ENCODE data around the gene HCN4.

DNA sequence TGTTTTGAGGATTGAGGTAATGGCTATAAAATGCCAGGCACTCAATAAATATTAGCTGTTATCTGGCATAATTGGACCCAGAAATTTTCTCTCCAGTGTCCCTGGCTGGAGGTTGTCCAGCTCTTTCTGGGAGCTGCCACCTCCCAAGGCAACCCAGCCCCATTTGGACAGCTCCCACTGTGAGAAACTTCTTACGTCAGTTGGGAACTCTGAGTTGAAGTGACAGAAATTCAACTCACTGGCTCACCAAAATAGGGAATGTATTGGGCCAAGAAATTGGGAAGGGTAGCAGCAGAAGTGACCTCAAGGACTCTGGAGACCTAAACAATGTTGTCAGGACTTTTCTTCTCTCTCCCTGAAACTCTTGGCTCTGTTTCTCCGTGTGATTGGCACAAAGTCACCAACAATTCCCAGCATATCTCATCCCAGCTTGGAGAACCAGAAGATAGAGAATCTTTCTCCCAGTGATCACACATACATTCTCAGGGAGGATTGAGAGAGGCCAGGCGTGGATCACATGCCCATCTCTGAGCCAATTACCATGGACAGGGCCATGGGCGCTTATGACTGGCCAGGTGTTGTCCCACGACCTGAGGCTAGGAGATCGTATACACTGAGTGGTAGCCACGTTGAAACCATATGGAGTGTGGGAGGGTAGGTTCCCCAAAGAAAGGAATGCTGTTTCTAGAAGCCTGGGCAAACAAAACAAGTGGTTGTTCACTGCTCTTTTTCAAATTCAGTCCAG is 22.5 kb upstream of the HCN4 start:
- no peak for TF ChIP-seq POLR2A (IDR thresholded peaks at IDR 0.05)
- TF ChIP-seq CTCF (IDR thresholded peaks at IDR 0.05), result no peak

Data from esophagus squamous epithelium (tissue), 4 donors.